H1 (cell line): ENCODE data around the gene SAXO1. TPM values are rescaled to one million over a fixed set of nuclear protein-coding genes. Genes with fewer than 3 reads are reported as not detected.

Experiments used
- CTCF ChIA-PET: fragments of 300-600 bp; sonication (Branson Sonifier 250); formaldehyde crosslinking; loops from one replicate; lab custom pipeline; 2021; ENCODE audit not compliant: partially characterized antibody; lab: Charles Lee
- POLR2A ChIA-PET: fragments of 300-600 bp; sonication (Branson Sonifier 250); formaldehyde crosslinking; loops from one replicate; lab custom pipeline; 2021; ENCODE audit warnings: inconsistent platforms; ENCODE audit not compliant: partially characterized antibody; lab: Charles Lee
- DNase-seq, 2 experiments: peaks; one replicate each; pipeline versions ENCODE4 v3.0.0 to v3.0.0-alpha.2; 2010 to 2022; ENCODE audit warnings: low spot score in 2 of 2, low read depth in 1 of 2, mixed read lengths in 1 of 2
- FAIRE-seq: peaks from 2 replicates; lab custom pipeline; 2011; peaks lifted over from hg19 to GRCh38; lab: Jason Lieb, UNC
- H2AFZ ChIP-seq: 2 replicates; pipeline ENCODE4 v1.8.1; 2012; ENCODE audit warnings: low read length, inconsistent platforms
- H2AK5ac ChIP-seq: 2 replicates; pipeline ENCODE4 v1.6.1; 2013; ENCODE audit warnings: low read depth, low read length
- H2BK120ac ChIP-seq: replicated peaks from 2 replicates; pipeline ENCODE3; 2013; ENCODE audit warnings: low read depth, low read length, inconsistent platforms
- H2BK12ac ChIP-seq: 2 replicates; pipeline ENCODE4 v1.6.1; 2013; ENCODE audit warnings: low read depth, low read length
- H2BK15ac ChIP-seq: 2 replicates; pipeline ENCODE4 v1.6.1; 2013; ENCODE audit warnings: low read length
- H2BK20ac ChIP-seq: 2 replicates; pipeline ENCODE4 v1.6.1; 2013; ENCODE audit warnings: low read length
- H2BK5ac ChIP-seq: 2 replicates; pipeline ENCODE4 v1.6.1; 2013; ENCODE audit warnings: low read depth, low read length
- H3K14ac ChIP-seq: 2 replicates; pipeline ENCODE4 v1.6.1; 2013; ENCODE audit warnings: inconsistent platforms; ENCODE audit not compliant: insufficient read length
- H3K18ac ChIP-seq: 2 replicates; pipeline ENCODE4 v1.6.1; 2013; ENCODE audit warnings: low read length; ENCODE audit errors: extremely low read depth
- H3K23ac ChIP-seq: 2 replicates; pipeline ENCODE4 v1.6.1; 2013; ENCODE audit warnings: inconsistent platforms; ENCODE audit not compliant: insufficient read length
- H3K23me2 ChIP-seq: 2 replicates; pipeline ENCODE4 v1.6.1; 2013; ENCODE audit warnings: low read depth, low read length
- H3K27ac ChIP-seq: 2 replicates; pipeline ENCODE4 v1.6.1; 2011; ENCODE audit warnings: low read depth, low read length, inconsistent platforms
- H3K27me3 ChIP-seq, 4 experiments: replicated peaks in 1 of 4; 1 replicate in 1 of 4; 2 replicates in 3 of 4; pipeline versions ENCODE4 v1.6.1 to v1.8.1; 2011 to 2013; ENCODE audit warnings: low read length in 3 of 4, mild to moderate bottlenecking in 3 of 4, inconsistent platforms in 2 of 4, mixed read lengths in 2 of 4, moderate library complexity in 1 of 4; ENCODE audit not compliant: control insufficient read depth in 3 of 4, insufficient read depth in 3 of 4; ENCODE audit errors: extremely low read depth in 1 of 4
- H3K36me3 ChIP-seq, 4 experiments: 2 replicates each; pipeline versions ENCODE4 v1.6.1 to v1.8.1; 2011 to 2013; ENCODE audit warnings: mild to moderate bottlenecking in 4 of 4, low read length in 3 of 4, moderate library complexity in 2 of 4, control low read depth in 1 of 4, inconsistent platforms in 1 of 4; ENCODE audit not compliant: insufficient read depth in 4 of 4, control insufficient read depth in 2 of 4
- H3K4ac ChIP-seq: replicated peaks from 2 replicates; pipeline ENCODE3; 2013; ENCODE audit warnings: low read length, low read depth, mixed read lengths, inconsistent platforms; ENCODE audit not compliant: insufficient read length
- H3K4me1 ChIP-seq, 4 experiments: replicated peaks in 1 of 4; 1 replicate in 1 of 4; 2 replicates in 3 of 4; pipeline versions ENCODE4 v1.6.1 to v1.8.1; 2011 to 2013; ENCODE audit warnings: low read length in 3 of 4, inconsistent platforms in 2 of 4, mixed read lengths in 1 of 4; ENCODE audit not compliant: insufficient read depth in 4 of 4, control insufficient read depth in 3 of 4
- H3K4me2 ChIP-seq, 2 experiments: 2 replicates each; pipeline versions ENCODE4 v1.6.1 to v1.8.1; 2011 to 2013; ENCODE audit warnings: low read depth in 2 of 2, low read length in 2 of 2, control low read depth in 1 of 2, inconsistent platforms in 1 of 2, mild to moderate bottlenecking in 1 of 2; ENCODE audit not compliant: insufficient read depth in 1 of 2
- H3K4me3 ChIP-seq, 4 experiments: fragments of 200-600, 300-600 bp in 1 of 4; sonication (generic), shearing (Covaris generic), sonication (Bioruptor Twin) in 1 of 4; 2 replicates each; pipeline versions ENCODE4 v1.5.1 to v1.8.1; 2011 to 2016; ENCODE audit warnings: low read length in 4 of 4, low read depth in 3 of 4, control low read depth in 2 of 4, inconsistent platforms in 2 of 4, mild to moderate bottlenecking in 2 of 4, mixed read lengths in 1 of 4, moderate library complexity in 1 of 4; ENCODE audit not compliant: insufficient read depth in 2 of 4; ENCODE audit errors: extremely low read depth in 1 of 4
- H3K56ac ChIP-seq: replicated peaks from 2 replicates; pipeline ENCODE3; 2013; ENCODE audit warnings: low read depth, mild to moderate bottlenecking, mixed read lengths, low read length, inconsistent platforms; ENCODE audit not compliant: insufficient read length
- H3K79me1 ChIP-seq: 2 replicates; pipeline ENCODE4 v1.6.1; 2013; ENCODE audit warnings: low read depth, low read length, control low read depth
- H3K79me2 ChIP-seq, 2 experiments: 2 replicates each; pipeline versions ENCODE4 v1.6.1 to v1.8.1; 2012 to 2013; ENCODE audit warnings: low read length in 2 of 2, mild to moderate bottlenecking in 2 of 2, inconsistent platforms in 1 of 2; ENCODE audit not compliant: insufficient read depth in 2 of 2, control insufficient read depth in 1 of 2
- H3K9ac ChIP-seq, 4 experiments: replicated peaks in 1 of 4; 1 replicate in 1 of 4; 2 replicates in 3 of 4; pipeline versions ENCODE4 v1.6.1 to v1.8.1; 2011 to 2013; ENCODE audit warnings: low read depth in 3 of 4, low read length in 3 of 4, control low read depth in 2 of 4, mild to moderate bottlenecking in 2 of 4, moderate library complexity in 2 of 4, inconsistent platforms in 1 of 4; ENCODE audit errors: extremely low read depth in 1 of 4
- H3K9me3 ChIP-seq, 2 experiments: 2 replicates each; pipeline versions ENCODE4 v1.6.1 to v1.8.1; 2012 to 2013; ENCODE audit warnings: mild to moderate bottlenecking in 2 of 2, moderate library complexity in 2 of 2, control low read depth in 1 of 2, inconsistent platforms in 1 of 2, low read depth in 1 of 2, low read length in 1 of 2, mixed read lengths in 1 of 2; ENCODE audit not compliant: insufficient read depth in 2 of 2
- H4K20me1 ChIP-seq, 2 experiments: replicated peaks in 1 of 2; 2 replicates each; pipeline versions ENCODE3 to v1.8.1; 2011 to 2013; ENCODE audit warnings: inconsistent platforms in 2 of 2, low read length in 2 of 2, mild to moderate bottlenecking in 1 of 2; ENCODE audit not compliant: insufficient read depth in 2 of 2, control insufficient read depth in 1 of 2
- H4K5ac ChIP-seq: 2 replicates; pipeline ENCODE4 v1.6.1; 2013; ENCODE audit warnings: low read length, low read depth, mixed read lengths, inconsistent platforms; ENCODE audit not compliant: insufficient read length
- H4K8ac ChIP-seq: 2 replicates; pipeline ENCODE4 v1.8.0; 2013; ENCODE audit warnings: mild to moderate bottlenecking, moderate library complexity, low read length, inconsistent platforms; ENCODE audit not compliant: insufficient read depth; ENCODE audit errors: extremely low read depth
- H4K91ac ChIP-seq: replicated peaks from 2 replicates; pipeline ENCODE3; 2013; ENCODE audit warnings: low read length, mixed read lengths, inconsistent platforms; ENCODE audit not compliant: insufficient read length
- KDM4A ChIP-seq: IDR thresholded peaks from one replicate; pipeline ENCODE4 v1.7.1; 2012; ENCODE audit warnings: low read depth, mild to moderate bottlenecking, moderate library complexity, low read length, inconsistent platforms; ENCODE audit not compliant: severe bottlenecking
- KDM5A ChIP-seq: fragments of 200-600 bp; IDR thresholded peaks from 2 replicates; pipeline ENCODE4 v1.7.1; 2012; ENCODE audit warnings: mild to moderate bottlenecking, low read length, inconsistent platforms, mixed read lengths
- MAFK ChIP-seq: IDR thresholded peaks from 2 replicates; pipeline ENCODE4 v1.6.1; 2012; ENCODE audit warnings: low read depth, mild to moderate bottlenecking, improper control_type of control experiment, low read length
- NANOG ChIP-seq: IDR thresholded peaks from 2 replicates; pipeline ENCODE4 v1.6.1; 2011; ENCODE audit warnings: low read length, low read depth, mild to moderate bottlenecking, inconsistent platforms; ENCODE audit not compliant: insufficient read depth, poor library complexity, severe bottlenecking
- POLR2A ChIP-seq, 2 experiments: IDR thresholded peaks; 1 replicate in 1 of 2; 2 replicates in 1 of 2; pipeline ENCODE4 v1.6.1; 2011; ENCODE audit warnings: low read depth in 2 of 2, low read length in 2 of 2, mild to moderate bottlenecking in 2 of 2; ENCODE audit errors: control extremely low read depth in 1 of 2
- RNF2 ChIP-seq: fragments of 200-900, 300-1000 bp; sonication (generic); IDR thresholded peaks from 2 replicates; pipeline ENCODE4 v1.7.1; 2016; ENCODE audit warnings: borderline replicate concordance, low read depth, mild to moderate bottlenecking, antibody characterized with exemption, low read length; ENCODE audit not compliant: poor library complexity, severe bottlenecking; ENCODE audit errors: missing control alignments
- TAF1 ChIP-seq: IDR thresholded peaks from 2 replicates; pipeline ENCODE4 v1.6.1; 2011; ENCODE audit warnings: mild to moderate bottlenecking, low read depth, low read length
- WGBS, 2 experiments: shearing (Covaris generic) in 1 of 2; methylation state at CpG; one replicate each; pipeline versions ENCODE4 v1.1.6 to v1.1.7; 2013 to 2015; ENCODE audit warnings: low lambda C conversion rate in 2 of 2, mixed read lengths in 2 of 2, inconsistent platforms in 1 of 2, low coverage in 1 of 2, missing lambda C conversion rate in 1 of 2; ENCODE audit not compliant: insufficient replicate concordance in 2 of 2, insufficient coverage in 1 of 2, insufficient read length in 1 of 2; ENCODE audit errors: extremely low coverage in 1 of 2, missing lambda C conversion rate in 1 of 2; 5-methylcytosine and 5-hydroxymethylcytosine counted together
- polyA plus RNA-seq, 7 experiments: library from polyadenylated mRNA; depleted of rRNA in 3 of 7; stranded (reverse) in 5 of 7; unstranded in 2 of 7; fragments of >200 nt in 5 of 7; fragments of 200-250 nt in 2 of 7; gene quantifications; 1 replicate in 5 of 7; 2 replicates in 1 of 7; 4 replicates in 1 of 7; pipeline versions ENCODE4 v1.2.1 to v1.2.3, GENCODE V29; 2011 to 2013; ENCODE audit warnings: missing spikeins in 2 of 7, mixed read lengths in 2 of 7
- total RNA-seq: library from RNA; stranded (reverse); fragmentation: NEBNext Ultra II Directional; extraction: Animal tissue kit (Norgen Biotek cat#: 25700); gene quantifications from 2 replicates; pipeline ENCODE4 v1.2.1, GENCODE V29; 2021
- TF ChIP-seq, protein P1 (sequence below), 3 experiments: IDR thresholded peaks; 1 replicate in 2 of 3; 2 replicates in 1 of 3; pipeline versions ENCODE4 v1.5.1 to v1.6.1; 2011; ENCODE audit warnings: low read length in 3 of 3, mild to moderate bottlenecking in 3 of 3, inconsistent platforms in 2 of 3, low read depth in 1 of 3, moderate library complexity in 1 of 3; ENCODE audit not compliant: insufficient read depth in 1 of 3; ENCODE audit errors: control extremely low read depth in 1 of 3

Gene SAXO1
- total and polyA plus RNA-seq, 2 of the 8 experiments (the other 6 are each of a cell fraction or from before 2014, with no cell fraction given) = 0.11 to 0.20 TPM

GRCh38 chr9:18909140-18910018 is 123.6 kb downstream of the SAXO1 start:
- no peak overlapping the region for H4K91ac ChIP-seq
- H3K4ac ChIP-seq = no peak overlapping the region
- no peak overlapping the region for H3K9ac ChIP-seq
- no peak overlapping the region for H3K56ac ChIP-seq
- no peak overlapping the region for H2AK5ac ChIP-seq
- 0 out of 2 replicates have a peak overlapping the region, but pooled peaks have one; percentile 15 for H2BK5ac ChIP-seq
- no peak overlapping the region for H2BK12ac ChIP-seq
- H3K4me3 ChIP-seq = no peak overlapping the region
- H2BK20ac ChIP-seq = no peak overlapping the region
- FAIRE-seq (no peak), DNase-seq (no peak)
- H2BK15ac ChIP-seq = no peak overlapping the region
- H3K4me2 ChIP-seq = no peak overlapping the region
- H3K79me2 ChIP-seq = no peaks in the 10 kb centered on the region
- no peak overlapping the region for H2BK120ac ChIP-seq
- no peaks in the 10 kb centered on the region for H3K79me1 ChIP-seq
- H3K27ac ChIP-seq = no peak overlapping the region
- H3K36me3 ChIP-seq = no peaks in the 10 kb centered on the region
- no peaks in the 10 kb centered on the region for H4K20me1 ChIP-seq
- H3K23me2 ChIP-seq = no peaks in the 10 kb centered on the region
- CTCF ChIA-PET = interaction anchor here (1.4 kb wide), 1 partner anchor 46 kb away, joined by 3 read pairs; no protein-coding TSS in a partner anchor
- no peak overlapping the region for H3K14ac ChIP-seq
- POLR2A ChIA-PET = no interaction called here
- peak overlapping the region; percentile 37; the same call in 1 of the 2 replicates for H2AFZ ChIP-seq
- no peak overlapping the region for H4K8ac ChIP-seq
- peaks cover 3 to 13% (median 8%) of the 10 kb centered on the region in 4 experiments for H3K4me1 ChIP-seq
- H4K5ac ChIP-seq = no peak overlapping the region
- no peaks in the 10 kb centered on the region; a peak in 1 of 7 replicates for H3K27me3 ChIP-seq
- no peak overlapping the region for H3K23ac ChIP-seq
- WGBS, 2 experiments = 89% methylated on average over 17 of the region's 17 CpGs; no CpG with 5 or more reads in 1 of the 2 experiments
- no peak overlapping the region for H3K18ac ChIP-seq
- no peaks in the 10 kb centered on the region for H3K9me3 ChIP-seq
- no peak for TF ChIP-seq NANOG
- TF ChIP-seq KDM5A = no peak
- TF ChIP-seq POLR2A (IDR thresholded peaks at IDR 0.05; ENCODE audit: control extremely low read depth in 1 of 2, low read depth in 2 of 2, low read length in 2 of 2) = no peak
- TF ChIP-seq RNF2 = no peak
- TF ChIP-seq MAFK = no peak
- TF ChIP-seq, protein P1, sequence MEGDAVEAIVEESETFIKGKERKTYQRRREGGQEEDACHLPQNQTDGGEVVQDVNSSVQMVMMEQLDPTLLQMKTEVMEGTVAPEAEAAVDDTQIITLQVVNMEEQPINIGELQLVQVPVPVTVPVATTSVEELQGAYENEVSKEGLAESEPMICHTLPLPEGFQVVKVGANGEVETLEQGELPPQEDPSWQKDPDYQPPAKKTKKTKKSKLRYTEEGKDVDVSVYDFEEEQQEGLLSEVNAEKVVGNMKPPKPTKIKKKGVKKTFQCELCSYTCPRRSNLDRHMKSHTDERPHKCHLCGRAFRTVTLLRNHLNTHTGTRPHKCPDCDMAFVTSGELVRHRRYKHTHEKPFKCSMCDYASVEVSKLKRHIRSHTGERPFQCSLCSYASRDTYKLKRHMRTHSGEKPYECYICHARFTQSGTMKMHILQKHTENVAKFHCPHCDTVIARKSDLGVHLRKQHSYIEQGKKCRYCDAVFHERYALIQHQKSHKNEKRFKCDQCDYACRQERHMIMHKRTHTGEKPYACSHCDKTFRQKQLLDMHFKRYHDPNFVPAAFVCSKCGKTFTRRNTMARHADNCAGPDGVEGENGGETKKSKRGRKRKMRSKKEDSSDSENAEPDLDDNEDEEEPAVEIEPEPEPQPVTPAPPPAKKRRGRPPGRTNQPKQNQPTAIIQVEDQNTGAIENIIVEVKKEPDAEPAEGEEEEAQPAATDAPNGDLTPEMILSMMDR (IDR thresholded peaks at IDR 0.05; ENCODE audit: control extremely low read depth in 1 of 3, insufficient read depth in 1 of 3, low read depth in 1 of 3, low read length in 3 of 3) = no peak
- no peak for TF ChIP-seq TAF1
- no peak for TF ChIP-seq KDM4A
